Measurements from ENCODE around the gene RAB40A. TPM values are rescaled to one million over a fixed set of nuclear protein-coding genes. Genes with fewer than 3 reads are reported as not detected.
"Not testable (repeated sequence)": the region's sequence is repeated elsewhere in the genome, so short reads cannot be mapped to it uniquely, and the experiment has no call there.

RAB40A gene
- total RNA-seq, 2 donors from 2014 or later, result 0.51 to 0.66 TPM

GRCh38 chrX:103489733-103490132 is 29.6 kb downstream of the RAB40A start:
- not testable (repeated sequence) for H3K4me1 Mint-ChIP-seq; H3K4me3 Mint-ChIP-seq; H3K4me1 ChIP-seq (ENCODE audit: control insufficient read depth, insufficient read depth, low read length); H3K27me3 Mint-ChIP-seq (ENCODE audit: insufficient read depth); H3K36me3 ChIP-seq (ENCODE audit: control insufficient read depth, insufficient read depth, low read length); H3K9me3 ChIP-seq (ENCODE audit: control insufficient read depth, low read length); H3K27ac Mint-ChIP-seq; H3K27me3 ChIP-seq (ENCODE audit: control insufficient read depth, insufficient read depth, low read length, poor library complexity, severe bottlenecking); H3K27ac ChIP-seq (ENCODE audit: low read depth, low read length); H3K9me3 Mint-ChIP-seq; H3K4me3 ChIP-seq (ENCODE audit: low read length); H3K9ac ChIP-seq (ENCODE audit: extremely low read depth, low read length, poor library complexity, severe bottlenecking)
- TF ChIP-seq CTCF (conservative IDR thresholded peaks at IDR 0.05), result peak; percentile 74
- WGBS, 2 experiments (ENCODE audit: insufficient coverage in 1 of 2, insufficient read length in 1 of 2), result 41% methylated on average over 2 of the region's 4 CpGs; no CpG with 5 or more reads in 1 of the 2 experiments
- peaks cover 11% of the 10 kb centered on the region for H3K36me3 Mint-ChIP-seq (ENCODE audit: low read depth)
- DNase-seq, result peak; percentile 89

- H3K9me3 Mint-ChIP-seq, result peaks cover 3% of the 10 kb centered on the region
- peaks cover 10% of the 10 kb centered on the region for H3K36me3 Mint-ChIP-seq (ENCODE audit: low read depth)
- no peaks in the 10 kb centered on the region for H3K4me1 Mint-ChIP-seq
Observed at GRCh38 chrX:103488794-103489193, 30.5 kb downstream of the RAB40A start.

GRCh38 chrX:103488332-103488731 is 31.0 kb downstream of the RAB40A start:
- Histone ChIP-seq H3K27me3 (ENCODE audit: control insufficient read depth, insufficient read depth, low read length, poor library complexity, severe bottlenecking) (no peaks in the 10 kb centered on the region), H3K36me3 (ENCODE audit: control insufficient read depth, insufficient read depth, low read length) (no peaks in the 10 kb centered on the region), H3K9ac (ENCODE audit: extremely low read depth, low read length, poor library complexity, severe bottlenecking) (no peak overlapping the region), H3K4me3 (ENCODE audit: low read length) (no peak overlapping the region), H3K27ac (ENCODE audit: low read depth, low read length) (no peak overlapping the region), H3K4me1 (ENCODE audit: control insufficient read depth, insufficient read depth, low read length) (no peaks in the 10 kb centered on the region), H3K9me3 (ENCODE audit: control insufficient read depth, low read length) (no peaks in the 10 kb centered on the region)
- 73% methylated on average over 1 of the region's 4 CpGs; no CpG with 5 or more reads in 1 of the 2 experiments for WGBS, 2 experiments (ENCODE audit: insufficient coverage in 1 of 2, insufficient read length in 1 of 2)
- Mint-ChIP-seq H3K4me1 (no peaks in the 10 kb centered on the region), H3K27ac (no peak overlapping the region), H3K9me3 (peaks cover 3% of the 10 kb centered on the region), H3K36me3 (ENCODE audit: low read depth) (peaks cover 5% of the 10 kb centered on the region), H3K4me3 (no peak overlapping the region), H3K27me3 (ENCODE audit: insufficient read depth) (no peaks in the 10 kb centered on the region)
- DNase-seq, result no peak
- peak; percentile 77 for TF ChIP-seq CTCF (conservative IDR thresholded peaks at IDR 0.05)

More at GRCh38 chrX:103488794-103489193, 30.5 kb downstream of the RAB40A start:
- TF ChIP-seq CTCF (conservative IDR thresholded peaks at IDR 0.05), result no peak
- Histone ChIP-seq H3K9ac (ENCODE audit: extremely low read depth, low read length, poor library complexity, severe bottlenecking) (no peak overlapping the region), H3K36me3 (ENCODE audit: control insufficient read depth, insufficient read depth, low read length) (no peaks in the 10 kb centered on the region), H3K27me3 (ENCODE audit: control insufficient read depth, insufficient read depth, low read length, poor library complexity, severe bottlenecking) (no peaks in the 10 kb centered on the region), H3K27ac (ENCODE audit: low read depth, low read length) (no peak overlapping the region), H3K9me3 (ENCODE audit: control insufficient read depth, low read length) (no peaks in the 10 kb centered on the region), H3K4me3 (ENCODE audit: low read length) (no peak overlapping the region), H3K4me1 (ENCODE audit: control insufficient read depth, insufficient read depth, low read length) (no peaks in the 10 kb centered on the region)
- no CpG with 5 or more reads among the region's 1 CpG for WGBS, 2 experiments (ENCODE audit: insufficient coverage in 1 of 2, insufficient read length in 1 of 2)
- no peak overlapping the region for H3K27ac Mint-ChIP-seq
- no peak for DNase-seq
- no peaks in the 10 kb centered on the region for H3K27me3 Mint-ChIP-seq (ENCODE audit: insufficient read depth)
- H3K4me3 Mint-ChIP-seq, result no peak overlapping the region

Measured in endodermal cell (in vitro differentiated cells).